HepG2 (cell line): ENCODE results near the gene PADI1.

ENCODE experiments used
- CREM ChIP-seq, 2 experiments: sonication (generic) in 1 of 2; formaldehyde crosslinking in 1 of 2; IDR thresholded peaks; 2 replicates each; pipeline versions ENCODE4 v1.4.0 to v1.6.1; 2016 to 2020; ENCODE audit warnings: antibody characterized with exemption in 1 of 2, mild to moderate bottlenecking in 1 of 2, missing genetic modification reagents in 1 of 2
- TCF7 ChIP-seq: sonication (generic); IDR thresholded peaks from 2 replicates; pipeline ENCODE4 v1.6.1; 2016; ENCODE audit warnings: antibody characterized with exemption, low read depth
- ZKSCAN8 ChIP-seq: IDR thresholded peaks from 2 replicates; pipeline ENCODE4 v1.6.1; 2016; ENCODE audit warnings: borderline replicate concordance, missing genetic modification reagents, missing compliant biosample characterization
- TF ChIP-seq, protein P1 (sequence below): IDR thresholded peaks from 2 replicates; pipeline ENCODE4 v1.6.1; 2012; ENCODE audit warnings: inconsistent platforms

DNA sequence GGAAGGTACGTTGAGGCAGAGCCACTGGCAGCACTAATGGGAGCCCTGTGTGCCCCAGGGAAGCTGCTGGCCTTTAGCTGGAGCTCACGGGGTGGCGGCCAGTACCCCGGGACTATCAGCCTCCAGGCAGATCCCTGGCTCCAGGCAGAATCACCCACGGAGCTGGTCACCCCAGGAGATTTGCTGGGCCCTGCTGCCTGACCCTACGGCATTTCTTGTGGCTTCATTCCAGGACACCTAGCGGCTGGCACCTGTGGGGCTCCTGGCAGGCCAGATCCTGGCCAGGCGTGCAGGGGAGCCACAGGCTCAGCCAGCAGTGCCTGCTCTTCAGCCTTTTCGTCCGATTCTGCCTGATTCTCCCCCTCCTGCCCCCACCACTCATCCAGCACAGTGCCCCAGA lies 7.1 kb downstream of the PADI1 start:
- TF ChIP-seq TCF7: no peak
- TF ChIP-seq CREM (IDR thresholded peaks at IDR 0.05): no peak
- no peak for TF ChIP-seq CREM (CRISPR knock-in tag; IDR thresholded peaks at IDR 0.05)
- TF ChIP-seq, protein P1, sequence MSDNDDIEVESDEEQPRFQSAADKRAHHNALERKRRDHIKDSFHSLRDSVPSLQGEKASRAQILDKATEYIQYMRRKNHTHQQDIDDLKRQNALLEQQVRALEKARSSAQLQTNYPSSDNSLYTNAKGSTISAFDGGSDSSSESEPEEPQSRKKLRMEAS: no peak
- no peak for TF ChIP-seq ZKSCAN8 (CRISPR knock-in tag)
